Activated CD8-positive, alpha-beta memory T cell treated with anti-CD3 and anti-CD28 coated beads, Interleukin-2, amount 50 U/mL, for 1 hour (primary cell): ENCODE measurements around the gene DUOX1.
"Not testable (repeated sequence)": the region's sequence is repeated elsewhere in the genome, so short reads cannot be mapped to it uniquely, and the experiment has no call there.

Experiments
- DNase-seq: peaks from one replicate; pipeline ENCODE4 v3.0.0-alpha.2; 2020; ENCODE audit errors: extremely low read depth

Gene DUOX1

DNA sequence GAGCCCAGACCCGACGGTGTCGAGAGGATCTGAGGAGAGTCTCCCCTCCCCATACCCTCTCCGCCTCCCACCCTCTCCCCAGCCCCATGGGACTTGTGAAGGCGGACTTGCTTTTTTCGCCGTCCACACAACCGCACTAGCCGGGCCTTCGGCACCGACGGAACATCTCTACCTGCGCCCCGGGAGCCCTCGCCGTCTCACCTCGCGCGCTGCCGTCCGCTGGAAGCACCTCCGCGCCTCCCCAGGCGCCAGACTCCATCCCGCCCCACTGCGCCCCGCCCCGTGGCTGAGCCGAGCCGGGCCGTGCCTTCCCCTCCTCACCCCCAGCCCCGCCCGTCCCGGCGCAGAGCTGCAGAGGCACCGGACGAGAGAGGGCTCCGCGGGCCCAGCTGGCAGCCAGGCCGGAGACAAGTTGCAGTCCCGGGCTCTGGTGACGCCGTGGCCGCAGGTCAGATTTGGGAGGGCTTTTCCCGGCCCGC, at the start of gene DUOX1, which contains the start of gene DUOXA1:
Gene DUOX1 (plus strand): TSS at position 344 of the 479 bp plus-strand sequence. CDS start 1,973 bp downstream, outside the sequence.
Gene DUOXA1 (minus strand): TSS at position 229 of the 479 bp plus-strand sequence. CDS start 6,865 bp downstream, outside the sequence.
- DNase-seq = no peak

GRCh38 chr15:45080593-45080992, 49.2 kb upstream of the DUOX1 start:
- DNase-seq = not testable (repeated sequence)

DNA sequence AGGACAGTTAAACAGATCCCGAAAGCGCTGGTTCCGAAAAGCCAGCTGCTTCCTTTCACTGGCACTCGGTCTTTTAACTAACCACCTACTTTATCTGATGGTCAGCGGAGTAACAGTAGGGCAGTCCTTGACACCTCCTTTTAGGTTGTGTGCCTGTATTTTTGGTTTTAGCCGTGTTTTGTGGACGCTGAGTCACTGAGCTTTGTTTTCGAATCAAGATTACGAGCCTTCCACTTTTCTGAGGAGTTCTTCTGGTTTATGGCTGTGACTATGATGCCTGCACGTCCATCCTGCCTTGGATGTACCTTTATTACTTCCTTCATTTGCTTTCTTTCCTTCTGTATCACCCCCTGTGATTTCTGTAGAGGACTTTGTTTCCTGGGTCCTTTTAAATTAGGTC, 47.4 kb upstream of the DUOX1 start:
- not testable (repeated sequence) for DNase-seq

GRCh38 chr15:45083223-45083622, 46.6 kb upstream of the DUOX1 start:
- no peak for DNase-seq

GRCh38 chr15:45084163-45084562, 45.6 kb upstream of the DUOX1 start:
- DNase-seq = no peak

GRCh38 chr15:45087513-45087912, 42.3 kb upstream of the DUOX1 start:
- no peak for DNase-seq

DNA sequence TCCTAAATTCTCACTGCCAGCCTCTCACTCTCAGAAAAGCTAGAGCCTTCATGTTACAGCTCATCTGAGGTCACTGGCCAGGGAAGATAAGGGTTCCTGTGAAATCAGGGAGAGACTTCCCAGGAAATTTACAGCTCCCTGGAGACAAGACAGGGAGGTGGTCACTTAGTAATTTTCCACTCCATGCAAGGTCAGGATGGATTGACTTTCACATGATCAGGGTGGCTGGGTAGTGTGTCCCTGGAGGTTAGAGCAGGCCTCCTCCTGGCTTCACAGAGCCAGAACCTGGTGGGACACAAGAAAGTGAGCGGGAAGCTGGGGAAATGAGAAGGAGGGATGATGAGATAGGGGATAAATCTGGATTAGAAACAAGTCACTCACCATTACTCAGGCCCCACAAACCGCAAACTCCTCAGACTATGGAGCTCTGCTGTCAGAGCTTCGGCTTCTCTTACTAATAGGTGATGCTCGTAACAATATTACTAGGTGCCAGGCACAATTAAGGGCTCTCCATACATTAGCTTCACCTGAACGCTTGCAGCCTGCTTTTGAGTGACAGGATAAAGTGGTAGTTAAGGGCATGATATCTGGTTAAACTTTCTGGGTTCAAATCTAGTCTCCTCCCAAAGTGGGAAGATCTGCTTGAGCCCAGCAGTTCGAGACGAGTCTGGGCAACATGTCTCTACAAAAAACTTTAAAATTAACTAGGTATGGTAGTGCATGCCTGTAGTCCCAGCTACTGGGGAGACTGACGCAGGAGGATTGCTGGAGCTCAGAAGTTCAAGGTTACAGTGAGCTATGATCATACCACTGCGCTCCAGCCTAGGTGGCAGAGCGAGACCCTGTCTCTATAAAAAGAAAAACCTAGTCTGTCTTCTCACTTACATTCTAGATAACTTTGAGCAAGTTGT, 40.7 kb upstream of the DUOX1 start:
- DNase-seq = no peak

GRCh38 chr15:45089712-45090373, 40.0 kb upstream of the DUOX1 start:
- no peak for DNase-seq

GRCh38 chr15:45091161-45091560, 38.6 kb upstream of the DUOX1 start:
- no peak for DNase-seq

- DNase-seq = no peak
Measured at GRCh38 chr15:45091576-45091975, 38.2 kb upstream of the DUOX1 start.

- no peak for DNase-seq
Measured at GRCh38 chr15:45093013-45093412, 36.8 kb upstream of the DUOX1 start.

- no peak for DNase-seq
Measured at GRCh38 chr15:45093622-45094357, 36.0 kb upstream of the DUOX1 start.

DNA sequence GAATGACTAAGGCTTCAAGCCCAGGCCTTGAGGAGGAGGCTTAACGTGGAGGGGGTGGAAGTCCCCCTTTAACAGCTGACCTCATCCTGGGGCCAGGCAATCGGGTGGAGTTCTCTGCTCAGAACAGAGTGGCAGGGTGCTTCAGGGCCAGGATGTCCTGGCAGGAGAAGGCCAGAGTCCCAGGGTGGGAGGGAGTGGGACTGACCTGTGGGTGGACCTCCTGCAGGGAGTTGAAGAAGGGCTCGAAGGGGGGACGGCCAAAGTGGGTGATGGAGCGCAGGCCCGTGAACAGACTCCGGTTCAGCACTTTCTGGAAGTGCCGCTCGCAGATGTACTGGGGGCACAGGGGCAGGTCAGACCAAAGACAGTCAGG, 35.5 kb upstream of the DUOX1 start:
- DNase-seq = no peak

DNA sequence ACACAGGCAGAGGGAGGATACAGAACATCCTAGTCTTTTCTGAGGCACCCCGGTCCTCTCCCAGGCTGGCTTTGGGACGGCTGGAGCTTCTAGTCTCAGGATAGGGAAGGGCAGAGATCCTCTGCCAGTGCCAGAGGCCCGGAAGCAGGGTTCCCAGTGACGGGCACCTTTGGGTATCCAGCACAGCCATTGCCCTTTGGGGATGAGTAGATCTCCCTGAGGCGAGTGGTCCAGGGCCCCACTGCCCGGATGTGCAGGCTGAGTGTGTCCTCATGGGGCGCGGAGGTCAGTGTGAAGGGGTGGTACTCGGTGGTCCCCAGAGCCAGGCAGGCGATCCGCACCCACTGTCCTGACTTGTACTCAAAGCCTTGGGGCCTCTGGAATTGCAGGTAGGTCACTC, 34.1 kb upstream of the DUOX1 start:
- DNase-seq = no peak

DNA sequence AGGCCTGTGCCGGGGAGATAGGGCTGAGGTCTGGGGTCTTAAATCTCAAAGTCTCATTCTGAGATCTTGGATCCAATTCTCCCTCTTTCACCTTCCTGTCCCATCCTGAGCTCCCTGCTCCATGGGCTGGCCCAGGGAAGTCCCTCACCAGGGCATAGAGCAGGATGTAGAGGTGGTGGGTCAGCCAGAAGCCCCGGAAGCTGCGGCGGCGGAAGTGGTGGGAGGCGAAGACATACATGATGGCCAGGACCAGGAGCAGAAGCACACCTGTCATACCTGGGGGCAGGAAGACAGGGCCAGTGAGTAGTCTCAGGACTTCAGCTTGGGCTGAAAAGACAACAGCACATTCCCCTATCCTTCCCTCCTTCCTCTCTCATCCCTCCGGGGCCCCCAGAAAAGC, 32.3 kb upstream of the DUOX1 start:
- no peak for DNase-seq

GRCh38 chr15:45099549-45100165, 30.1 kb upstream of the DUOX1 start:
- no peak for DNase-seq

GRCh38 chr15:45100884-45101625, 28.7 kb upstream of the DUOX1 start:
- DNase-seq = no peak

- DNase-seq = no peak
Measured at GRCh38 chr15:45101749-45102148, 28.0 kb upstream of the DUOX1 start.

DNA sequence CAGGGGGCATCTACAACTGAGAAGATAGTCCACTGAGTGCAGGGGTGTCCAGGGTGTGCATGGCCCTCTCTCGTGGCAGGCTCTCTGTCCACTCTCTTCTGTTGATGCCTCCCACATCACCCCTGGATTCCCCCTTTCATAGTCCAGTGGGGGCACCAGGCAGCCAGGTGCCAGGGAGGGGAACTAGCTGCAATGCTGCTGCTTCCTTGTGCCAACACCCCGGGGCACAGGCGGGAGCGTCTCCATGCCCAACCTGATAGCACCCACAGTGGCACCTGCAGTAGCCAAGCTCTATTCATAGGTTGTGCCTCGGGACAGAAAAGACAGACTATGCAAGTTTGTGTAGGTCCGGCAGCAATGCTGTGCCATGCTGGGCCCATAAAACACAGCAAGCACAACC, 27.6 kb upstream of the DUOX1 start:
- no peak for DNase-seq

GRCh38 chr15:45104170-45104569, 25.6 kb upstream of the DUOX1 start:
- DNase-seq = not testable (repeated sequence)

GRCh38 chr15:45105586-45105985, 24.2 kb upstream of the DUOX1 start:
- DNase-seq = no peak
